Measurements from ENCODE around the gene NELFB.

The NELFB gene

GRCh38 chr9:137254624-137255447 lies at the start of gene NELFB:
TSS of gene NELFB (plus strand) at chr9:137255327.
- peak; percentile 83 for ATAC-seq
- TF ChIP-seq ZC3H10 (CRISPR knock-in tag; IDR thresholded peaks at IDR 0.05): 0 out of 2 replicates have a peak, but pooled peaks have one; percentile 15
- TF ChIP-seq ISL1 (CRISPR knock-in tag; IDR thresholded peaks at IDR 0.05): no peak

- ATAC-seq: no peak
- TF ChIP-seq PPARA (CRISPR knock-in tag; IDR thresholded peaks at IDR 0.05; ENCODE audit: borderline replicate concordance) (no peak), ESRRG (CRISPR knock-in tag; IDR thresholded peaks at IDR 0.05) (no peak), SNAI2 (CRISPR knock-in tag; IDR thresholded peaks at IDR 0.05) (no peak), POU6F1 (CRISPR knock-in tag; IDR thresholded peaks at IDR 0.05; ENCODE audit: borderline replicate concordance, low read depth) (no peak), ZNF70 (CRISPR knock-in tag; IDR thresholded peaks at IDR 0.05) (no peak), OSR1 (CRISPR knock-in tag; IDR thresholded peaks at IDR 0.05) (no peak), RARB (CRISPR knock-in tag; IDR thresholded peaks at IDR 0.05) (no peak), TSHZ2 (CRISPR knock-in tag; IDR thresholded peaks at IDR 0.05) (no peak), PATZ1 (CRISPR knock-in tag; IDR thresholded peaks at IDR 0.05; ENCODE audit: borderline replicate concordance) (no peak), ZC3H10 (CRISPR knock-in tag; IDR thresholded peaks at IDR 0.05) (no peak), BACH2 (CRISPR knock-in tag; IDR thresholded peaks at IDR 0.05; ENCODE audit: borderline replicate concordance) (no peak), TCF4 (CRISPR knock-in tag; IDR thresholded peaks at IDR 0.05; ENCODE audit: borderline replicate concordance) (no peak), CSDC2 (CRISPR knock-in tag; IDR thresholded peaks at IDR 0.05) (no peak), ISL1 (CRISPR knock-in tag; IDR thresholded peaks at IDR 0.05) (no peak), ARNTL (CRISPR knock-in tag; IDR thresholded peaks at IDR 0.05; ENCODE audit: borderline replicate concordance, low read depth) (no peak), GLIS3 (CRISPR knock-in tag; IDR thresholded peaks at IDR 0.05) (no peak), CSRNP3 (CRISPR knock-in tag; IDR thresholded peaks at IDR 0.05) (no peak)
Observed at GRCh38 chr9:137206602-137207001, 48.5 kb upstream of the NELFB start.

- no peak for ATAC-seq
- no peak for TF ChIP-seq PATZ1 (CRISPR knock-in tag; IDR thresholded peaks at IDR 0.05; ENCODE audit: borderline replicate concordance)
- no peak for TF ChIP-seq TSHZ2 (CRISPR knock-in tag; IDR thresholded peaks at IDR 0.05)
- TF ChIP-seq ARNTL (CRISPR knock-in tag; IDR thresholded peaks at IDR 0.05; ENCODE audit: borderline replicate concordance, low read depth): no peak
- no peak for TF ChIP-seq CSDC2 (CRISPR knock-in tag; IDR thresholded peaks at IDR 0.05)
- no peak for TF ChIP-seq ESRRG (CRISPR knock-in tag; IDR thresholded peaks at IDR 0.05)
- no peak for TF ChIP-seq ZFP3 (CRISPR knock-in tag; IDR thresholded peaks at IDR 0.05)
- TF ChIP-seq CSRNP3 (CRISPR knock-in tag; IDR thresholded peaks at IDR 0.05): no peak
Observed at GRCh38 chr9:137211532-137211931, 43.6 kb upstream of the NELFB start.
